Gastrocnemius medialis (tissue), 4 donors: Measurements from ENCODE around the gene GALP. TPM values are rescaled to one million over a fixed set of nuclear protein-coding genes. Genes with fewer than 3 reads are reported as not detected.

Experiments used
- ATAC-seq, 2 donors: fragments of 150-250 bp; one replicate each; pipeline ENCODE4 v1.9.1; 2016
- DNase-seq, 2 donors: peaks; one replicate each; pipeline ENCODE4 v3.0.0-alpha.2; 2019
- H3K27ac ChIP-seq, 4 donors: fragments of 200-600 bp; sonication (generic); 1 replicate in 1 of 4; 2 replicates in 3 of 4; pipeline ENCODE4 v1.5.1; 2016 to 2018; ENCODE audit warnings: mild to moderate bottlenecking in 2 of 4, moderate library complexity in 1 of 4
- H3K27me3 ChIP-seq, 3 donors: fragments of 200-600 bp; sonication (generic) in 2 of 3; 1 replicate in 1 of 3; 2 replicates in 2 of 3; pipeline versions ENCODE4 v1.5.1 to v1.6.0; 2016 to 2019; ENCODE audit warnings: mild to moderate bottlenecking in 1 of 3, moderate library complexity in 1 of 3
- H3K36me3 ChIP-seq, 2 donors: fragments of 200-600 bp; sonication (generic) in 1 of 2; one replicate each; pipeline ENCODE4 v1.5.1; 2017 to 2018
- H3K4me1 ChIP-seq, 2 donors: fragments of 200-600 bp; sonication (generic) in 1 of 2; one replicate each; pipeline ENCODE4 v1.5.1; 2016 to 2017; ENCODE audit warnings: mild to moderate bottlenecking in 2 of 2
- H3K4me3 ChIP-seq, 4 donors: fragments of 200-600 bp; sonication (generic) in 3 of 4; 1 replicate in 1 of 4; 2 replicates in 3 of 4; pipeline ENCODE4 v1.5.1; 2016 to 2019; ENCODE audit warnings: mild to moderate bottlenecking in 2 of 4
- H3K9me3 ChIP-seq, 3 donors: fragments of 200-600 bp; sonication (generic) in 2 of 3; 1 replicate in 1 of 3; 2 replicates in 2 of 3; pipeline ENCODE4 v1.5.1; 2016 to 2019
- CTCF ChIP-seq, 5 experiments: fragments of 450-650 bp in 3 of 5; fragments of 200-600 bp in 2 of 5; sonication (generic) in 2 of 5; IDR thresholded peaks in 4 of 5; conservative IDR thresholded peaks in 1 of 5; 1 replicate in 4 of 5; 2 replicates in 1 of 5; pipeline ENCODE4 v1.5.1; 2016 to 2019; ENCODE audit warnings: antibody characterized with exemption in 5 of 5, mild to moderate bottlenecking in 3 of 5, moderate library complexity in 3 of 5
- POLR2A ChIP-seq, 2 donors: fragments of 450-650 bp; IDR thresholded peaks; one replicate each; pipeline ENCODE4 v1.6.1; 2017; ENCODE audit warnings: antibody characterized with exemption in 2 of 2, mild to moderate bottlenecking in 2 of 2, moderate library complexity in 2 of 2
- in situ Hi-C, 4 donors: fragments of 200-750 bp; cut with MboI; loops; one replicate each; pipeline versions ENCODE4 v1.15.0 to v1.8.0; 2017; ENCODE audit warnings: low sequenced_read_pairs in 4 of 4
- intact Hi-C: fragments of 100-400 bp; cut with DNase I; formaldehyde crosslinking; loops from one replicate; pipeline ENCODE4 v1.15.1; 2023; ENCODE audit warnings: low total_unique reads
- total RNA-seq, 4 donors: library from RNA; depleted of rRNA; stranded (reverse); fragments of >200 nt; gene quantifications; one replicate each; pipeline versions ENCODE4 v1.1.0 to v1.2.3, GENCODE V29; 2016

The GALP gene
- total RNA-seq, 4 donors from 2014 or later = not detected

- Histone ChIP-seq H3K27me3 (no peaks in the 10 kb centered on the region), H3K27ac (no peak overlapping the region), H3K9me3 (no peaks in the 10 kb centered on the region), H3K36me3 (no peaks in the 10 kb centered on the region), H3K4me1 (peaks cover 11 to 21% of the 10 kb centered on the region in 2 donors), H3K4me3 (no peak overlapping the region)
- DNase-seq (no peak), ATAC-seq (no peak)
- TF ChIP-seq CTCF (IDR thresholded peaks at IDR 0.05 in 4 of 5, conservative IDR thresholded peaks at IDR 0.05 in 1 of 5) (no peak), POLR2A (IDR thresholded peaks at IDR 0.05) (no peak)
- intact Hi-C loops = no loop called here
- in situ Hi-C loops = loop anchor here in 2 of 4 donors (10.0 kb wide), 1 partner anchor 177 kb away; the partner anchor contains the start of gene ZSCAN5A (in 2 of the 2)
Measured at GRCh38 chr19:56138069-56138468, 37.7 kb upstream of the GALP start.

- ATAC-seq = peak in 1 of 2 donors; percentile 6
- Histone ChIP-seq H3K27me3 (no peaks in the 10 kb centered on the region), H3K27ac (peak overlapping the region; percentile 84 to 89 (median 86)), H3K9me3 (no peaks in the 10 kb centered on the region), H3K4me3 (peak overlapping the region; percentile 57 to 76 (median 60)), H3K36me3 (no peaks in the 10 kb centered on the region), H3K4me1 (peaks cover 11 to 21% of the 10 kb centered on the region in 2 donors)
- no peak for TF ChIP-seq POLR2A (IDR thresholded peaks at IDR 0.05)
- TF ChIP-seq CTCF (IDR thresholded peaks at IDR 0.05 in 4 of 5, conservative IDR thresholded peaks at IDR 0.05 in 1 of 5) = no peak
- intact Hi-C loops (loop anchor here (1.0 to 10.0 kb wide), 5 partner anchors 19 to 455 kb away; partner anchors contain the start of genes ZNF71, ZNF787 and ZSCAN5A), in situ Hi-C loops (loop anchor here in 2 of 4 donors (10.0 kb wide), 1 partner anchor 175 kb away; the partner anchor contains the start of gene ZSCAN5A (in 2 of the 2))
- no peak for DNase-seq
Measured at GRCh38 chr19:56139847-56140582, 35.8 kb upstream of the GALP start.

GRCh38 chr19:56140583-56141416 lies 35.0 kb upstream of the GALP start, which contains the start of gene ZNF444:
ZNF444 (plus strand) TSS chr19:56141287; CDS start chr19:56146912, 5,625 bp downstream.
- intact Hi-C loops (loop anchor here (1.0 to 10.0 kb wide), 5 partner anchors 19 to 454 kb away; partner anchors contain the start of genes ZNF71, ZNF787 and ZSCAN5A), in situ Hi-C loops (no loop called here)
- no peaks in the 10 kb centered on the region for H3K27me3 ChIP-seq
- peaks cover 11 to 21% of the 10 kb centered on the region in 2 donors for H3K4me1 ChIP-seq
- no peaks in the 10 kb centered on the region for H3K36me3 ChIP-seq
- ATAC-seq = peak; percentile 96
- H3K4me3 ChIP-seq = peak within 1 kb of the TSS; percentile 57 to 76 (median 60)
- peak; percentile 52 to 54 for TF ChIP-seq POLR2A (IDR thresholded peaks at IDR 0.05)
- no peak for TF ChIP-seq CTCF (IDR thresholded peaks at IDR 0.05 in 4 of 5, conservative IDR thresholded peaks at IDR 0.05 in 1 of 5)
- DNase-seq = peak; percentile 98 to 99
- no peaks in the 10 kb centered on the region for H3K9me3 ChIP-seq
- peak within 1 kb of the TSS; percentile 84 to 89 (median 86) for H3K27ac ChIP-seq

GRCh38 chr19:56141417-56141993 lies 34.3 kb upstream of the GALP start:
- DNase-seq = no peak
- Histone ChIP-seq H3K27ac (peak overlapping the region; percentile 84 to 89 (median 86)), H3K4me3 (peak overlapping the region; percentile 57 to 76 (median 58)), H3K36me3 (no peaks in the 10 kb centered on the region), H3K9me3 (no peaks in the 10 kb centered on the region), H3K27me3 (no peaks in the 10 kb centered on the region), H3K4me1 (peaks cover 11 to 21% of the 10 kb centered on the region in 2 donors)
- in situ Hi-C loops (no loop called here), intact Hi-C loops (loop anchor here (2.0 to 10.0 kb wide), 4 partner anchors 34 to 453 kb away; partner anchors contain the start of genes ZNF71 and ZSCAN5A)
- TF ChIP-seq POLR2A (IDR thresholded peaks at IDR 0.05) (no peak), CTCF (IDR thresholded peaks at IDR 0.05 in 4 of 5, conservative IDR thresholded peaks at IDR 0.05 in 1 of 5) (no peak)
- ATAC-seq = no peak
